Hematopoietic multipotent progenitor cell treated with erythropoietin and hydrocortisone succinate and interleukin-3 and kit ligand, for 8 days (in vitro differentiated cells): ENCODE results near the gene STX16.

ENCODE experiments used
- DNase-seq: peaks from one replicate; pipeline ENCODE4 v3.0.0-alpha.2; 2015

STX16 gene

GRCh38 chr20:58655328-58656107, 4.4 kb downstream of the STX16 start:
- no peak for DNase-seq

- DNase-seq = no peak
These were observed 5.7 kb downstream of the STX16 start for GRCh38 chr20:58656831-58657230.

GRCh38 chr20:58657262-58657661, 6.2 kb downstream of the STX16 start:
- no peak for DNase-seq

- DNase-seq = no peak
These were observed 6.9 kb downstream of the STX16 start for GRCh38 chr20:58657986-58658385.

GRCh38 chr20:58658760-58659159, 7.7 kb downstream of the STX16 start:
- no peak for DNase-seq

- DNase-seq = no peak
These were observed 8.8 kb downstream of the STX16 start for GRCh38 chr20:58659841-58660240.

GRCh38 chr20:58660855-58661597, 9.9 kb downstream of the STX16 start:
- no peak for DNase-seq

GRCh38 chr20:58661598-58662473, 10.8 kb downstream of the STX16 start:
- no peak for DNase-seq

- DNase-seq = no peak
These were observed 13.2 kb downstream of the STX16 start for GRCh38 chr20:58664331-58664730.

GRCh38 chr20:58664883-58665282, 13.8 kb downstream of the STX16 start:
- DNase-seq = no peak

- DNase-seq = no peak
These were observed 14.5 kb downstream of the STX16 start for GRCh38 chr20:58665606-58666005.

GRCh38 chr20:58666702-58667101, 15.6 kb downstream of the STX16 start:
- no peak for DNase-seq

- DNase-seq = no peak
These were observed 16.9 kb downstream of the STX16 start for GRCh38 chr20:58667975-58668374.

GRCh38 chr20:58668901-58669286, 17.8 kb downstream of the STX16 start:
- no peak for DNase-seq

GRCh38 chr20:58669287-58670006, 18.4 kb downstream of the STX16 start:
- DNase-seq = no peak

GRCh38 chr20:58670102-58670501, 19.0 kb downstream of the STX16 start:
- no peak for DNase-seq

- no peak for DNase-seq
These were observed 19.6 kb downstream of the STX16 start for GRCh38 chr20:58670659-58671058.

GRCh38 chr20:58673119-58673518, 22.0 kb downstream of the STX16 start:
- no peak for DNase-seq

GRCh38 chr20:58675146-58675584, 24.1 kb downstream of the STX16 start:
- no peak for DNase-seq

GRCh38 chr20:58675641-58676040, 24.6 kb downstream of the STX16 start:
- DNase-seq = no peak

GRCh38 chr20:58676161-58676560, 25.1 kb downstream of the STX16 start:
- no peak for DNase-seq

- no peak for DNase-seq
These were observed 26.1 kb downstream of the STX16 start for GRCh38 chr20:58677079-58677604.
